AG10803 (cell line): ENCODE measurements around the gene SRBD1.

Experiments
- DNase-seq: peaks from one replicate; pipeline ENCODE4 v3.0.0; 2010; ENCODE audit warnings: low read depth
- H3K4me3 ChIP-seq: 2 replicates; pipeline ENCODE4 v1.5.1; 2011; ENCODE audit warnings: mild to moderate bottlenecking, low read length, control low read depth
- CTCF ChIP-seq: conservative IDR thresholded peaks from 2 replicates; pipeline ENCODE4 v1.5.1; 2011; ENCODE audit warnings: mild to moderate bottlenecking, low read length, control low read depth, inconsistent platforms

Gene SRBD1

DNA sequence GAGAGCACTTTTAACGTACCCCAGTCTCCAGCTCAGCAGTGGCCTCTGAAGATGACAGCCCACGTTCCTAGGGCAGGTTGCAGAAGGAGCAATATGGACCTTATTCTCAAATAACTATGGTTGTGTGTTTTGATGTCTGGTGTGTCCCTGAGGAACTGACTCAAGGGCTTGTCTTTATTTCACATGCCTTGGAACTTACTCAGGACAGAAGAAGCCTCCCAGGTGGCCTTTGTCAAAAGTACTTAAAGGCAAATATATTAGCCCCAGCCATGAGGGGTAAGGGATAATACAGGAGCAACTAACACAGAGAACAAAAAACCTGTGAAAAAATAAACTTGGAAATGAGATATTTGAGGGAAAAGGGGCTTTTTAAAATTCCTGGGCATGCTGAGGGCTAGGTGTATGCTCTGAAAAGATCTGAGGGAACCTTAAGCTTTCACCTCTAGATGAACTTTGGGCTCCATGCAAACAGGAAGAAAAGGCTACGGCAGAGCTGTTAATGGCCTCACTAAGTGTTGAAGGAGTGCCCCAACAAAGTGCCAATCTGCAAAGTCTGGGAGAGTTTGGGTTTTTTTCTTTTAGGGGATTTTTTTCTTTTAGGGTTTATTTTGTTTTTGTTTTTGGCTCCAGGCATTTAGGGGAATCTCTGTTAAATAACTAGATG is 40.3 kb downstream of the SRBD1 start:
- peak; percentile 43 for DNase-seq
- TF ChIP-seq CTCF = no peak
- H3K4me3 ChIP-seq = no peak overlapping the region

DNA sequence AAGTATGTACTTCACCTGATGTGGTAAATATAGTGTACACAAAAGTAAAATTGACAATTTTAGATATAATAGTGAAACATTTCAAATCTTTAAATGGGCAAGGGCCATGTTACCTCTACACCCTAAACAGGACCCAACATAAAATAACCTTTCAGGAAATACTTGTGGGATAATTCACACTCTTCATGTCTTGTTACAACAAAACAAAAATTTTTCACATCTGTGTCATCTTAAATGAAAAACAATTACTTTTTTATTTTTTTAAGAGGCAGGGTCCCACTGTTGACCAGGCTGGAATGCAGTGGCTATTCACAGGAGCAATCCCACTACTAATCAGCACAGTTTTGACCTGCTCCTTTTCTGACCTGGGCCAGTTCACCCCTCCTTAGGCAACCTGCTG is 42.1 kb downstream of the SRBD1 start:
- no peak for DNase-seq
- no peak overlapping the region for H3K4me3 ChIP-seq
- TF ChIP-seq CTCF = no peak

DNA sequence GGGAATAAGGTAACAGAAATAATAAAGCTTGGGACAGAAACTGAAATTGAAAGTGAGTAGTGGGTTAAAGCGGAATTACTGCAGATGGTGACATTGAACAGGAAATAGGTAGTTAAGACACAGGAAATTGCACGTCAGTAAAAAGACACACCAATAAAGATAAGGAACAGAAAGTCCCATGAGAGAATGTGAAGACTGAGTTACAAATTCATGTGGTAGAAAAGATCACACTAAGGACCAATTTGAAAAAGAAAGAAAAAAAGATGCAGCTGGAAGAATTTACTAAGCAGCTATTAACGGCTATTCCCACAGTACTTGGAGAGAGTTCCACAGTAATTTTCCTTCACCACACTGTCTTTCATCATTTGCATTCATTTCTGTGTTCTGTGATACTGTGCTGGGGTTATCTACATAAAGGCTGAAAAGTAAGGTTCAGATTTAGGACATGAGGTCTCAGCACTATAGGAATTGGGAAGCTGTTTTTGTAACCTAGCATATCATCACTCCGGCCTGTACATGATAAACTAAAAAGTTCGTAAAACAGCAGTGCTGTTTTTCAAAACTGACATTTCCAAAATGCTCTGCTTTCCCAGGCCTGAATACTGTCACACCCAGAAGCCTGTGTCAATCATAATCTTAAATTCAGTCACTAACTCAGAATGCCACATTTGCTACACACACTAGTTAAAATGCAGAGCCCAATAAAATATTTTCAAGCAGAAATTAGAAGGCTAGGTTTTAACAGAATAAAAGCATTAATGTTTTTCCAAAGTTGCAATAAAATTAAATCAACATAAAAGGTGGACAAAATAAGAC is 42.9 kb downstream of the SRBD1 start:
- H3K4me3 ChIP-seq = no peak overlapping the region
- TF ChIP-seq CTCF = no peak
- no peak for DNase-seq

DNA sequence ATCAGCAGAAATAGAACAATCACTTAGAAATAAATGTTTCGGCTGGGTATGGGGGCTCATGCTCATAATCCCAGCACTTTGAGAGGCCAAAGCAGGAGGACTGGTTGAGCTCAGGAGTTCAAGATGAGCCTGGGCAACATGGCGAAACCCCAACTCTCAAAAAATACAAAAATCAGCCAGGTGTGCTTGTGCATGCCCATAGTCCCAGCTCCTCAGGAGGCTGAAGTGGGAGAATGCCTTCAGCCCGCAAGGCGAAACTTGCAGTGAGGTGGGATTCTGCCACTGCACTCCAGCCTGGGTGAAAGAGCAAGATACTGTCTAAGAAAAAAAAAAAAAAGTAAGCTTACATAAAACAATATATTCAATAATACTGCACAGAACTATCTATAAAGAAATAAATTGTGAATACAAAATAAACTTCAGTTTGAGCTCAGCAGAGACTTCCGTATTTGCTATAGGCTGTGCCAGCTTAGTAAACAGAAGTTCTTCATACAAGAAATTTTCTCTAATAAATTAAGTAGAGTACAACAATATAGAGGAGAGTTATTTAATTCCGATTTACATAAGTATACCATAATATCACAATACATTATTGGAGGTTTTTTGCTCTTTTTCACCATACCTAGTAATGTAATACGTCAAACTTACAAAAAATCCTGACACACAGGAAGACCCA is 43.6 kb downstream of the SRBD1 start:
- DNase-seq = no peak

GRCh38 chr2:45559436-45559835 is 51.6 kb downstream of the SRBD1 start:
- no peak for TF ChIP-seq CTCF
- H3K4me3 ChIP-seq = no peak overlapping the region
- no peak for DNase-seq

More for the DNA sequence above, 43.6 kb downstream of the SRBD1 start:
- no peak overlapping the region for H3K4me3 ChIP-seq
- TF ChIP-seq CTCF = no peak

DNA sequence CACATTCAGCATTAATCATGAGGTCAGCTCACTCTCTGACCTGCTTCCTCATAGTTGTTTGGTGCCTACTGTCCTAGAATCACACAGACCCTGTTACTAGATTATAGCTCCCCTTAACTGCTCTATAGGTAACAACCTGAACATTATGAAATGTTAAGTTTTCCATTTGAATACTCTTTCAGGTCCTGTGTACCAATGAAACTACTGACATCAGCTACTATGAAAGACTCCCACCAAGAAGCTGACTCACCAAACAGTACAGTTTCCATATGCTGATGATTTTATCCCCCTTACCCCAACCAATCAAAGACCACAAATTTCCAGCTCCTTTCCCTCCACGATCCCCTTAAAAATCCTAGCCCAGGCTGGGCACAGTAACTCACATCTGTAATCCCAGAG is 56.3 kb downstream of the SRBD1 start:
- DNase-seq = no peak
- no peak for TF ChIP-seq CTCF

More for the DNA sequence above, 56.3 kb downstream of the SRBD1 start:
- H3K4me3 ChIP-seq = no peak overlapping the region
